Uterus (tissue), 4 donors: ENCODE results near the gene SPANXN2. TPM values are rescaled to one million over a fixed set of nuclear protein-coding genes. Genes with fewer than 3 reads are reported as not detected.
"Not testable (repeated sequence)": the region's sequence is repeated elsewhere in the genome, so short reads cannot be mapped to it uniquely, and the experiment has no call there.

ENCODE experiments used
- DNase-seq, 2 donors: peaks; one replicate each; pipeline ENCODE4 v3.0.0-alpha.2; 2019 to 2020
- H3K27ac ChIP-seq, 2 donors: fragments of 200-600 bp; sonication (generic); 1 replicate in 1 of 2; 2 replicates in 1 of 2; pipeline ENCODE4 v1.5.1; 2016 to 2018
- H3K27me3 ChIP-seq, 2 donors: fragments of 200-600 bp; sonication (generic); one replicate each; pipeline ENCODE4 v1.5.1; 2018 to 2019; ENCODE audit warnings: control low read depth in 1 of 2
- H3K36me3 ChIP-seq, 2 donors: fragments of 200-600 bp; sonication (generic); one replicate each; pipeline ENCODE4 v1.5.1; 2019; ENCODE audit warnings: control low read depth in 1 of 2
- H3K4me1 ChIP-seq, 2 donors: fragments of 200-600 bp; sonication (generic); one replicate each; pipeline ENCODE4 v1.5.1; 2018 to 2019; ENCODE audit warnings: control low read depth in 1 of 2
- H3K4me3 ChIP-seq, 2 donors: fragments of 200-600 bp; sonication (generic); 1 replicate in 1 of 2; 2 replicates in 1 of 2; pipeline ENCODE4 v1.5.1; 2018 to 2019; ENCODE audit warnings: mild to moderate bottlenecking in 1 of 2
- H3K9me3 ChIP-seq, 2 donors: fragments of 200-600 bp; sonication (generic); one replicate each; pipeline ENCODE4 v1.5.1; 2019; ENCODE audit warnings: control low read depth in 1 of 2
- POLR2A ChIP-seq, 2 donors: fragments of 450-650 bp; IDR thresholded peaks; one replicate each; pipeline ENCODE4 v1.6.1; 2016; ENCODE audit warnings: antibody characterized with exemption in 2 of 2, mild to moderate bottlenecking in 1 of 2, moderate library complexity in 1 of 2
- intact Hi-C: fragments of 100-400 bp; cut with DNase I; formaldehyde crosslinking; loops from one replicate; pipeline ENCODE4 v1.15.1; 2023; ENCODE audit warnings: low total_unique reads
- total RNA-seq, 4 donors: library from RNA; depleted of rRNA in 3 of 4; stranded (reverse); fragments of >200 nt in 3 of 4; gene quantifications; one replicate each; pipeline versions ENCODE4 v1.1.0 to v1.2.4, GENCODE V29; 2014 to 2023
- TF ChIP-seq, protein P1 (sequence below), 4 experiments: fragments of 200-600 bp in 2 of 4; fragments of 450-650 bp in 2 of 4; sonication (generic) in 2 of 4; IDR thresholded peaks; one replicate each; pipeline ENCODE4 v1.5.1; 2016 to 2019; ENCODE audit warnings: antibody characterized with exemption in 4 of 4, mild to moderate bottlenecking in 2 of 4, moderate library complexity in 1 of 4
- donor health status: DM: yes; HTN: yes; CAD: no.

SPANXN2 gene
- not detected for total RNA-seq

- DNase-seq, H3K4me1 ChIP-seq, H3K4me3 ChIP-seq, intact Hi-C loops, H3K9me3 ChIP-seq, H3K36me3 ChIP-seq, H3K27ac ChIP-seq, H3K27me3 ChIP-seq: not testable (repeated sequence)
Measured at GRCh38 chrX:143720652-143721051, at the start of gene SPANXN2. TSS of gene SPANXN2 (minus strand) at chrX:143720752. CDS start at chrX:143720668, 84 bp downstream.

DNA sequence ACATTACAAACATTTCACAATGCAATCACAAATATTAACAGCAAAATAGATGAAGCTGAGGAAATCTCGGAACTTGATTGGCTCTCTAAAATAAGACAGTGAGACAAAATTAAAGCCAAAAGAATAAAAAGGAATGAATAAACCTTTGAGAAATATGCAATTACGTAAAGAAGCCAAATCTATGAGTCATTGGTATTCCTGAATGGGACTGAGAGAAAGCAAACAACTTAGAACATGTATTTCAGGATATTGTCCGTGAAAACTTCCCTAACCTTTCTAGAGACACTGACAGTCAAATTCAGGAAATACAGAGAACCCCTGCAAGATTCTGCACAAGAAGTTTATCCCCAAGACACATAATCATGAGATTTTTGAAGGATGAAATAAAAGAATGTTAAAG lies 48.4 kb upstream of the SPANXN2 start:
- Histone ChIP-seq H3K27me3 (no peaks in the 10 kb centered on the region), H3K4me3 (no peak overlapping the region), H3K27ac (no peak overlapping the region), H3K36me3 (no peaks in the 10 kb centered on the region), H3K4me1 (no peaks in the 10 kb centered on the region), H3K9me3 (no peaks in the 10 kb centered on the region)
- intact Hi-C loops = no loop called here
- TF ChIP-seq, protein P1, sequence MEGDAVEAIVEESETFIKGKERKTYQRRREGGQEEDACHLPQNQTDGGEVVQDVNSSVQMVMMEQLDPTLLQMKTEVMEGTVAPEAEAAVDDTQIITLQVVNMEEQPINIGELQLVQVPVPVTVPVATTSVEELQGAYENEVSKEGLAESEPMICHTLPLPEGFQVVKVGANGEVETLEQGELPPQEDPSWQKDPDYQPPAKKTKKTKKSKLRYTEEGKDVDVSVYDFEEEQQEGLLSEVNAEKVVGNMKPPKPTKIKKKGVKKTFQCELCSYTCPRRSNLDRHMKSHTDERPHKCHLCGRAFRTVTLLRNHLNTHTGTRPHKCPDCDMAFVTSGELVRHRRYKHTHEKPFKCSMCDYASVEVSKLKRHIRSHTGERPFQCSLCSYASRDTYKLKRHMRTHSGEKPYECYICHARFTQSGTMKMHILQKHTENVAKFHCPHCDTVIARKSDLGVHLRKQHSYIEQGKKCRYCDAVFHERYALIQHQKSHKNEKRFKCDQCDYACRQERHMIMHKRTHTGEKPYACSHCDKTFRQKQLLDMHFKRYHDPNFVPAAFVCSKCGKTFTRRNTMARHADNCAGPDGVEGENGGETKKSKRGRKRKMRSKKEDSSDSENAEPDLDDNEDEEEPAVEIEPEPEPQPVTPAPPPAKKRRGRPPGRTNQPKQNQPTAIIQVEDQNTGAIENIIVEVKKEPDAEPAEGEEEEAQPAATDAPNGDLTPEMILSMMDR (IDR thresholded peaks at IDR 0.05) = no peak
- no peak for TF ChIP-seq POLR2A (IDR thresholded peaks at IDR 0.05)
- no peak for DNase-seq

DNA sequence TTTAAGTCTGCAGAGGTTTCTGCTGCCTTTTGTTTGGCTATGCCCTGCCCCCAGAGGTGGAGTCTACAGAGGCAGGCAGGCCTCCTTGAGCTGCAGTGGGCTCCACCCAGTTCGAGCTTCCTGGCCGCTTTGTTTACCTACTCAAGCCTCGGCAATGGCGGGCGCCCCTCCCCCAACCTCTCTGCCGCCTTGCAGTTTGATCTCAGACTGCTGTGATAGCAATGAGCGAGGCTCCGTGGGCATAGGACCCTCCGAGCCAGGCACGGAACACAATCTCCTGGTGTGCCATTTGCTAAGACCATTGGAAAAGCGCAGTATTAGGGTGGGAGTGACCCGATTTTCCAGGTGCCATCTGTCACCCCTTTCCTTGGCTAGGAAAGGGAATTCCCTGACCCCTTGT lies 47.2 kb upstream of the SPANXN2 start:
- H3K36me3 ChIP-seq, H3K27ac ChIP-seq, H3K9me3 ChIP-seq, intact Hi-C loops, H3K27me3 ChIP-seq, H3K4me3 ChIP-seq, DNase-seq, H3K4me1 ChIP-seq: not testable (repeated sequence)

- no peak for DNase-seq
- no peaks in the 10 kb centered on the region for H3K27me3 ChIP-seq
- H3K36me3 ChIP-seq = no peaks in the 10 kb centered on the region
- H3K4me3 ChIP-seq = no peak overlapping the region
- H3K4me1 ChIP-seq = no peaks in the 10 kb centered on the region
- H3K9me3 ChIP-seq = no peaks in the 10 kb centered on the region
- intact Hi-C loops = no loop called here
- TF ChIP-seq POLR2A (IDR thresholded peaks at IDR 0.05) = no peak
- TF ChIP-seq, protein P1 (IDR thresholded peaks at IDR 0.05) = no peak
- H3K27ac ChIP-seq = no peak overlapping the region
Measured at GRCh38 chrX:143757887-143758286, 37.3 kb upstream of the SPANXN2 start.

DNA sequence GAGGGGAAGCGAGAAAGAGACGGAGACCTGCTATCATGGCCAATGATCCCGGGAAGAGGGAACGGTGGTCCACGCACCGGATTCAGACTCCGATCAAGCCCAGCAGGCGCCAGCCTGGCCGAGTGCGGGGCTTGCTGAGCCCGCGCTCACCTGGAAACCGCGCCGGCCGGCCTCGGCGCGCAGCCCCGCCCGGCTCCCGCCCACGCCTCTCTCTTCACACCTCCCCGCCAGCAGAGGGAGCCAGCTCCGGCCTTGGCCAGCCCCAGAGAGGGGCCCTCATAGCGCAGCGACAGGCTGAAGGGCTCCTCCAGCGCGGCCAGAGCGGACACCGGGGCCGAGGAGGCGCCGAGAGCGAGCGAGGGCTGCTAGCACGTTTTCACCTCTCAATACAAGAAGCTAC lies 36.8 kb upstream of the SPANXN2 start:
- intact Hi-C loops = no loop called here
- Histone ChIP-seq H3K36me3 (no peaks in the 10 kb centered on the region), H3K9me3 (no peaks in the 10 kb centered on the region), H3K27me3 (no peaks in the 10 kb centered on the region), H3K4me3 (no peak overlapping the region), H3K27ac (no peak overlapping the region), H3K4me1 (no peaks in the 10 kb centered on the region)
- TF ChIP-seq POLR2A (IDR thresholded peaks at IDR 0.05) = no peak
- TF ChIP-seq, protein P1 (IDR thresholded peaks at IDR 0.05) = no peak
- no peak for DNase-seq

DNA sequence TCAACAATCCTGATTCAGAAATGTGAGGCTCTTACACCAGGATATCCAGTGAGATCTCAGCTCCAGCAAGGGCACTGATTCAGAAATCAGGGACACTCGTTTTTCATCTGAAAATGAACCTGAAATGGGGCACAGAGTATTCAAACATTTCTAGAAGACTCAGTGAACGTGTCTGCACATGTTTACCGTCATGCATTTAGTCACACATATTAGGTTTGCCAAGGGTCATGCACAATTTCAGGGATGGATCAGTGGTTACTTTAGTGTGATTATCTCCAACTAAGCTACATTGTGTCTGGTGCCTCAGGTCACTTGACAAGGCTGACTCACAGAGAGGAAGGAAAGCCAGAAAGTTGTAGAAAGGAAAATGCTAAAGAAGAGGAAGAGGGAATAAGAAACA lies 33.6 kb upstream of the SPANXN2 start:
- intact Hi-C loops = no loop called here
- DNase-seq = no peak
- Histone ChIP-seq H3K4me1 (no peaks in the 10 kb centered on the region), H3K27me3 (no peaks in the 10 kb centered on the region), H3K36me3 (no peaks in the 10 kb centered on the region), H3K9me3 (no peaks in the 10 kb centered on the region), H3K4me3 (no peak overlapping the region), H3K27ac (no peak overlapping the region)
- TF ChIP-seq, protein P1 (IDR thresholded peaks at IDR 0.05) = no peak
- no peak for TF ChIP-seq POLR2A (IDR thresholded peaks at IDR 0.05)
